Measurements from ENCODE around the gene UPK3BL2.
A peak's percentile ranks its signal among the peaks of the same experiment; 100 is the strongest.
"Not testable (repeated sequence)": the region's sequence is repeated elsewhere in the genome, so short reads cannot be mapped to it uniquely, and the experiment has no call there.

UPK3BL2 gene

DNA sequence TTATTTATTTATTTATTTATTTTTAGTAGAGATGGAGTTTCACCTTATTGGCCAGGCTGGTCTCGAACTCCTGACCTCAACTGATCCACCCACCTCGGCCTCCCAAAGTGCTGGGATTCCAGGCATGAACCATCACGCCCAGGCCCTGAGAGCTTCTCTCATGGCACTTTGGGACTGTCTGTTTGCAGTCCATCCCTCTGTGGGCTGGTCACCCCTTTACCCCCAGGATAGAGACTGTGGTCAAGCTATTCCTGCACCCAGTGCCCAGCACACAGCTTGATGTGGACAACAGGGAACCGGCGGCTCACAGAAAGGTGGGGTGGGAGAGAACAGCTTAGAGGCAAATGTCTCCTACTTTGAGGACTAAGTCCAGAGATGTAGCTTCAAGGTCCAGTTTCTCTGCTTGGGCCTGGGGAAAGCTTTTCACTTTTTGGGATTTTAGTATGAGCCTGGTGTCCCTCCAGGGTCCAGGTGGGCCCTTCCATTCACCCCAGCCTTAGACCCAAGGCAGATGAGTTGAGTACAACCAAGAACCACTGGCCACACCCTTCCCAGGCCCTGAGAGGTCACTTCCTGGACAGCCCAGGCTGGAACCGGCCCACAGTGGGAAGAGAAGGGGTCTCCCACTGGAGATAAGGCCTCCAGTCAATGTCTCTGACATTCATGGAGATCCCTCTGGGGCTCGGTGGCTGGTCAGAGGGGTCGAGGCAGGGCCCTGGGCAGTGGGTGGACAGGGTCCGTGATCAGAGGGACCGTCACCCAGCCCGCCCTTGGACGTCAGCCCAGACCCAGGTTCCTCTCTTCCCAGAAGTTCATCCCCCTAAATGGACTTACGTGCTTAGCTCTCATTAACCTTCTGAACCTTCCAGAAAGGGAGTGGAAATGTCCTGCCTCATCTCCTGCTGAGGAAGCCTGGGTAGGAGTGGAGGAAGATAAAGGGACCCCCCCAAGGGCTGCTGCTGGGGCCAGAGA is 15.4 kb downstream of the UPK3BL2 start:
- not testable (repeated sequence) for DNase-seq

- not testable (repeated sequence) for DNase-seq
Observed at GRCh38 chr7:102527182-102527581, 16.3 kb downstream of the UPK3BL2 start.

DNA sequence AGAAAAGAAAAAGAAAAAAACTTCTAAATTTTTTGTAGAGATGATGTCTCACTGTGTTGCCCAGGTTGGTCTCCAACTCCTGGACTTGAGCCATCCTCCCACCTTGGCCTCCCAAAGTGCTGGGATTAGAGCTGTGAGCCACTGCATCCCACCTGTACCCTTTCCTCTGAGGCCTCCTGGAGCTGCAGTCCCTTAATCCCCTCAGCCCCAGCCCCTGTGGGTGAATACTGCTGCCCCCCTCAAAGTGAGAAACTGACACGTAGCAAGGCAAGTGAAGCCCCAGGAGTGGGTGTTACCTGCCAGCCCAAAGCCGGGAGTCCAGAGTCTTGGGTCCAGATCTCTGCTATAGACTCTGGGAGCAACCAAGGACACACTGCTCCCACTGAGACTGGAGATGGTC is 18.7 kb downstream of the UPK3BL2 start:
- DNase-seq: not testable (repeated sequence)

DNA sequence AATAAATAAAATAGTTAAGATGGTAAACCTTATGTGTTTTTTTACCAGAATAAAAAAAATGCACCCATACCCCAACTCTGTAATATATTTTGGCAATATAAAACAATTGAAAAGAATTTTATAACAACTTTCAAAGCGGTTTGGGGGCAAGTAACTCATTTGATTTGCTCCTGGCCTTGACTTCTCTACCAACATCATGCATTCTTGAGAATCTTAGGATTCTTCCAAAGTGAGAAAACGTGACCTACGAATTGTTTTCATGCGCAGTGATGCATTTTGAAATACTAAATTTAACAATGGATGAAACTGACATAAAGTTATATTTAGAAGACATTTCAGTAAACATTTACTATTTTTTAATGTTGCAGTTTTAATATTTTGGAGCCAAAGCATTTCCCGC is 22.7 kb downstream of the UPK3BL2 start:
- DNase-seq: not testable (repeated sequence)

- peak in 2 of 5 experiments; percentile 0 to 6 for DNase-seq
Observed at GRCh38 chr7:102517550-102518147, 25.8 kb downstream of the UPK3BL2 start, which contains the start of gene RASA4B. RASA4B (minus strand) TSS chr7:102517777; CDS start chr7:102517710, 67 bp downstream.

DNA sequence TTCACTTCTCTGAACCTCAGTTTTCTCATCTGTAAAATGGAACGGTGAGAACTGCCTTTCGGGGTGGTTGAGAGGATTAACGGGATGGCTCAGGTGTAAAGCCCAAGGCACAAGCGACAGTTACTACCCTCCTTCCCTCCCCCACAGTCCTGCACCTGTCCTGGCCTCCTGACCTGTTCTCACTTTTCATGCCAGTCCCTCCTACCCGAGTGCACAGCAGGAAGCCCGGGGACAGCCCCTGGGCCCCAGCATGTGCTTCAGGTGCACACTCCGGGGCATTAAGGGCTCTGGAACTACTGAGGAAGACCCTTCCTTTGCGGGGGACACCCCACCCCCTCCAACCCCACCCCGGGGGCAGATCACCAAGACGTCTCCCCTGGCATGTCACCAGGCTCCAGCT is 26.5 kb downstream of the UPK3BL2 start:
- DNase-seq: not testable (repeated sequence)

DNA sequence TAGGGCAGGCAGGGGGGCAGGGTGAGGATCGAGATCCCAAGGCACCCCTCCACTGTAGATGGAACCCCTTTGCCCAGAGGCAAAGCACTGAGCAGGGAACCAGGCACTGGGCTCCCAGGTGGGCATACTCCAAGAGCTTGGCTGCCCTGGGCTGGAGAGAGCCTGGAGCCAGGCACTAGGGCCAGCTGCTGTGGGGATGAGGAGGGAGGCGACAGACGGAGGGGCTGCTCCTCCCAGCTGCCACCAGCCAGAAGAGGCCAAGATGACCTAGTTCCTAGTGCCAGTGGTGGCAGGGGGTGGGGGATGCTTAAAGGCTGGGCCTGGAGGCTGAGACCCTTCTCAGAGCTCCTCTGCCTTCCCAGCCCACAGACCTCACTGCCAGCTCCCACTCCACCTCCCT is 27.6 kb downstream of the UPK3BL2 start:
- DNase-seq: not testable (repeated sequence)

- DNase-seq: not testable (repeated sequence)
Observed at GRCh38 chr7:102514881-102515721, 28.4 kb downstream of the UPK3BL2 start.

DNA sequence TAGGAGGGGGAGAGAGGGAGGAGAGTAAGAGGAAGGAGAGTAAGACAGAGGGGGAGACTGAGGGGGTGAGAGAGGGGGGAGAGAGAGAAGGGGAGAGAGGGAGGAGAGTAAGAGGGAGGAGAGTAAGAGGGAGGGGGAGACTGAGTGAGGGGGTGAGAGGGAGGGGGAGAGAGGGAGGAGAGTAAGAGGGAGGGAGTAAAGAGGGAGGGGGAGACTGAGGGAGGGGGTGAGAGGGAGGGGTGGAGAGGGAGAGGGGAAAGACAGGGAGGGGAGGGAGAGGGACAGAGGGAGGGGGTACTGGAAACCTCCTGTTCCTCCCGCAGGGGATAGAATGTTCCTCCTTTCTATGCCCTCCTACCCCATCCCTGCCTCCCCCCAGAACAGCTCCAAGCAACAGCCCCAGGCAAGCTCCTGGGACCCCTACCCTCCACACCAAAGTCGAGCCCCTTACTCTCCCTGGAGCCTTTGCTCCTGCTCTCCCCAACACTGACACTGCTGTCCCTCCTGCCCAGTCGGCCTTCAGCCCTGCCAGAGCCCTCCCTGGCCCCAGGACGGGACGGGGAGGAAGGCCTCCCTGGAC is 30.8 kb downstream of the UPK3BL2 start:
- peak in 1 of 5 experiments; percentile 0 for DNase-seq

DNA sequence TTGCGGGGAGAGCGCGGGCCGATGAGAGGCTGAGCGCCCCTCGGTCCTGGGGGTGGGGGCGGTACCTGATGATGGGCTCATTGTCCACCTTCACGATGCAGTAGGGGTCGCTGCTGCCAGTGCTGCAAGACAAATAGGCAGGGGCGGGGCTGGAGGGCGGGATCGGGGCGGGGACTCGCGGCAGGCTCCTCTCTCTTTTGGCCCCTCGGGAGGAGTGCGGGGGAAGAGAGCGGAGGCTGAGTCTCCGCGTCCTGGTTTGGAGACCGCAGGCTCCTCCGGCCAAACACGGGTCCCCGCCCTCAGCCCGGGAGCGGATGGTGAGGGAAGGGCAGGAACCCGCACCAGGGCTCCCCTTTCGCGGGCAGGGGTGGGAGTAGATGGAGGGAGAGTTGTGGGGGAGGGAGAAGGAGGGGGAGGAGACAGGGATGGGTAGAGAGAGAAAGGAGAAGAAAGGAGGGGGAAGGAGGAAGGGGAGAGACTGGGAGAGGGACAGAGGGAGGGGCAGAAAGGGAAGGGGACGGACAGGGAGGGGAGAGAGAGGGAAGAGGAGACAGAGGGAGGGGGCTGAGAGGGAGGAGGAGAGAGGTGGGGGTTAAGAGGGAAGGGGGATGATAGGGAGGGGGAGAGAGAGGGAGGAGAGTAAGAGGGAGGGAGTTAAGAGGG is 31.5 kb downstream of the UPK3BL2 start:
- not testable (repeated sequence) for DNase-seq

DNA sequence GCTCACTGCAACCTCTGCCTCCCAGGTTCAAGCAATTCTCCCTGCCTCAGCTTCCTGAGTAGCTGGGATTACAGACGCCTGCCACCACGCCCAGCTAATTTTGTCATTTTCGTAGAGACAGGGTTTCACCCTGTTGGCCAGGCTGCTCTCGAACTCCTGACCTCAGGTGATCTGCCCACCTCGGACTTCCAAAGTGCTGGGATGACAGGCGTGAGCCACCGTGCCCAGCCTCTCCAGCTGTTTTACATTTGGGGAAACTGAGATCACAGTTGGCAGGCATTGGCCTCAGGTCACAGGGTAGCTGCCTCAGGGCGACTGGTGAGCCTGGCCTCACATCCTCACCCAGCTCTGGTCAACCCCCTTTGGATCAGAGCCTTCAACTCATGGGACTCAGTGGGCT is 32.9 kb downstream of the UPK3BL2 start:
- not testable (repeated sequence) for DNase-seq

DNA sequence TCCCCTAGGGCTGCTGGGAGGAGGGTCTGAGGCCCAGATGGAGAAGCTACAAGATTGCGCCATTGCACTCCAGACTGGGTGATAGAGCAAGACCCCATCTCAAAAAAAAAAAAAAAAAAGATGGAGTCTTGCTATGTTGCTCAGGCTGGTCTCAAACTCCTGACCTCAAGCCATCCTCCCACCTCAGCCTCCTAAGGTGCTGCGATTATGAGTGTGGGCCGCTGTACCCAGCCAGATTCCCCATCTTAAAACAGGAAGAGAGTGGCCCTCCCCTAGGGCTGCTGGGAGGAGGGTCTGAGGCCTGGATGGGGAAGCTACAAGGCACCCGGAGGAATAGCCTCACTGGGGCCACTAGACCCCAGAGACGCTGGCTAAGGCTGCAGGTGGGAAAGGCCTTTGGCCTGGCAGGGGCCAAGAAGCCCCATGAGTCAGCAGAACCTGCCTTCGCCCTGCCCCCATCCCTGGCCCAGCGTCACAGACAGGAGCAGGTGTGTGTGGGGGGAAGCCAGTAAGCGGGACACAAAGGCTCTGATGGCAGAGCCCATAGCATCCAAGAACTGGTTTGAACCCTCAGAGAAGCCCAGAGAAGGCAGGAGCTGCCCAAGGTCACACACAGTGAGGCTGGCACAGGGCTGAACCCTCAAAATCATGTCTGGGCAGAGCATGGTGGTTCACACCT is 35.9 kb downstream of the UPK3BL2 start:
- not testable (repeated sequence) for DNase-seq

DNA sequence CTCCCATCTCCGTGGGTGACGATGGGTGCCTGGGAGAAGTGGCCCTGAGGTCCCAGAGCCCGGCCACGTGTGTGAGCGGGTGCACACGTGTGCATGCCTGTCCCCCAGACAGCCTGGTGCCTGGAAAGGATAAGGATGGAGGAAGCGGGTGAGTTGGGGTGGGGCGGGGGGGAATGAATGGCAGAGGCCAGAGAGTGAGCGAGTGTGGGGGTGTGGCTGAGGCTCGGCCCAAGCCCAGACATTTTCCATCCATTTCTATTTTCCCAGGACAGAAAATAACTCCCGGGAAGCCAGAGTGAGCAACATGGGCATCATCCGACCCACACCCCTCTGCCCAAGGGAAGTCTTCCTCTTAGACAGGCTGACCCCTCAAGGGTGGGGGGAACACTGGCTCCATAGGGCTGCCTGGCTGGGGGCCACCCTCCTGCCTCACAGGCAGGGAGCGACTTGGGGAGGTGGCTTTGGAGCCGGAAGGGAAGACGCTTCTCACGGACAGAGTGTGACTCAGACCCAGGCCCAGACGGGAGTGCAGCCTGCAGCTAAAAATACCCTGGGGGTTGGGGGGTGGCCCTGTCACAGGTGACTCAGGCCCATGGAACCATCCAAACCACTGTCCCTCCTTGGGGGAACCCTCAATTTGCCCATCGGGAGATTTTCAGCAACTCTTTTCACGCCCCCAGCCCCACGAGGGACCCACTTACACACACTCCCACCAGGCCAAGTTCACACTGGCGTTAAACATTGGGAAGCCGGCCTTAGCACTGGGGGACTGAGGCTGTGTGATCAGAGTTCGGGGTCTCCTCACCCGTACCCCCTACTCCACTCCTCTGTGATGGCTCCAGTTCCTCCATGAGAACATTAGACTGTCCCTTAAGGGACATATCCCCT is 38.0 kb downstream of the UPK3BL2 start:
- not testable (repeated sequence) for DNase-seq

- DNase-seq: not testable (repeated sequence)
Observed at GRCh38 chr7:102503141-102503540, 40.4 kb downstream of the UPK3BL2 start.

DNA sequence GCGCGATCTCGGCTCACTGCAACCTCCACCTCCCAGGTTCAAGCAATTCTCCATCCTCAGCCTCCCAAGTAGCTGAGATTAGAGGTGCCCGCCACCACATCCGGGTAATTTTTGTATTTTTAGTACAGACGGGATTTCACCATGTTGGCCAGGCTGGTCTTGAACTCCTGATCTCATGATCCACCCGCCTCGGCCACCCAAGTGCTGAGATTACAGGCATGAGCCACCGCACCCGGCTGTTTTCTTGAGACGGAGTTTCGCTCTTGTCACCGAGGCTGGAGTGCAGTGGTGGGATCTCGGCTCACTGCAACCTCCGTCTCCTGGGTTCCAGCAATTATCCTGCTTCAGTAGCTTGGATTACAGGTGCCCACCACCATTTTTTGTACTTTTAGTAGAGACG is 45.2 kb downstream of the UPK3BL2 start:
- DNase-seq: not testable (repeated sequence)

DNA sequence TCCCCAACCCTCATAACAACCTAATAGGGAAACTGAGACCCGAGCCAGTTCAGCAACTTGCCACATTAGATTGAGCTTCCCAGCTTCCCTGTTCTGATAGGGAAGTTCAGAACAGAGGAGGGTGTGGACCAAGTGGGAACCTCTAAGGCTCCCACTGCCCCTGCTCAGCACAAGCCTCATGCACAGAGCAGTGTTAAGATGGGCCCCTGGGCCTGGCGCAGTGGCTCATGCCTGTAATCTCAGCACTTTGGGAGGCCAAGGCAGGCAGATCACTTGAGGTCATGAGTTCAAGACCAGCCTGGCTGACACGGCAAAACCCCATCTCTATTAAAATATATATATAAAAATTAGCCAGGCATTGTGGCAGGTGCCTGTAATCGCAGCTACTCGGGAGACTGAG is 46.2 kb downstream of the UPK3BL2 start:
- DNase-seq: not testable (repeated sequence)

- not testable (repeated sequence) for DNase-seq
Observed at GRCh38 chr7:102496861-102497260, 46.6 kb downstream of the UPK3BL2 start.

DNA sequence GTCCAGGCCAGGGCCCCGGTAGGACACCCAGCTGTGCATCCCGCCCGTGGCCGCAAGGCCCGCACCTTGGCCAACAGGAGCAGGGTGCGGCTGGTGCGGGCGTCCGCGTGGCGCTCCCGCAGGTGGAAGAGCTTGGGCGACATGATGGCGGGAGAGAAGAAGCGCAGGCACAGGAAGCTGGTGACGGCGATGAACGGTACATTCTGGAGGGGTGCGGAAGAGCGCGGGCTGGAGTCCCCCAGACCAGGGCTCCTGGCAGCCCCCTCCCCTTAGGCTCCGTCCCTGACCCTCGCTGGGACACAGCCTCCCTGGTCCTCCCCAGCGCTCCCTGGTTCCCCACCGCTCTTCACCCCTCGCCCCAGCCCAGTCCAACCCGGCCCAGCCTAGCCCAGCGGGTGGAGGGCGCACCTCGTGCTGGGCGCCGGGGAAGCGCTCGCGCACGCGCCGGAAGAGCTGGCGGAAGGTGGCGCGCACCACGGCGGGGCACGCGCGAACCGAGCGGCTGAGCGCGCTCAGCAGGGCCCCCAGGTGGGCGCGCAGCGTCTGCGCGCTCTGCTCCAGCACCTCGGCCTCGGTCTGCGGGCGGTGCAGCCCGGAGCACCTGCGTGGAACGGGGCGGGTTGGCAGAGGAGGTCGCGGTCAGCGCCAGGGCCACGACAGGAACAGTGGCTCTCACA is 48.9 kb downstream of the UPK3BL2 start:
- not testable (repeated sequence) for DNase-seq

DNA sequence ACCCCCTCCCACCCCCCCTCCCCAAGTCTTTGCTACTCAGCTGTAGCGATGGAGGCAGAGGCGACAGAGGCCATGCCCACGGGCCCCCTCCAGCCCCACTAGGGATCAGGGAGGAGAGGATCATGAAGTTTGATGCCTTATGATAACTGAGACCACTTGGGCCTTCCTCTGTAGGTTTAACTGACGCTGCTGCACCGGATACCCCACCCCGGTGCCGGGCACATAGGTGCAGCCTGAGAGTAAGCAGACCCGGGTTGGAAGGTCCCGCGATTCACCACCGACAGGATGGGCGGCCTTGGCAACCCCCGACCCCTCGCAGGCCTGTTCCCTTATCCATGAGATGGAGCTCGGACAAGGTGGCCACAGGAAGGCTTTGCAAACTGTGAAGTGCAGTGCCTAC is 49.5 kb downstream of the UPK3BL2 start:
- DNase-seq: not testable (repeated sequence)
